ENCODE measurements around the gene COL6A3.

Gene COL6A3

DNA sequence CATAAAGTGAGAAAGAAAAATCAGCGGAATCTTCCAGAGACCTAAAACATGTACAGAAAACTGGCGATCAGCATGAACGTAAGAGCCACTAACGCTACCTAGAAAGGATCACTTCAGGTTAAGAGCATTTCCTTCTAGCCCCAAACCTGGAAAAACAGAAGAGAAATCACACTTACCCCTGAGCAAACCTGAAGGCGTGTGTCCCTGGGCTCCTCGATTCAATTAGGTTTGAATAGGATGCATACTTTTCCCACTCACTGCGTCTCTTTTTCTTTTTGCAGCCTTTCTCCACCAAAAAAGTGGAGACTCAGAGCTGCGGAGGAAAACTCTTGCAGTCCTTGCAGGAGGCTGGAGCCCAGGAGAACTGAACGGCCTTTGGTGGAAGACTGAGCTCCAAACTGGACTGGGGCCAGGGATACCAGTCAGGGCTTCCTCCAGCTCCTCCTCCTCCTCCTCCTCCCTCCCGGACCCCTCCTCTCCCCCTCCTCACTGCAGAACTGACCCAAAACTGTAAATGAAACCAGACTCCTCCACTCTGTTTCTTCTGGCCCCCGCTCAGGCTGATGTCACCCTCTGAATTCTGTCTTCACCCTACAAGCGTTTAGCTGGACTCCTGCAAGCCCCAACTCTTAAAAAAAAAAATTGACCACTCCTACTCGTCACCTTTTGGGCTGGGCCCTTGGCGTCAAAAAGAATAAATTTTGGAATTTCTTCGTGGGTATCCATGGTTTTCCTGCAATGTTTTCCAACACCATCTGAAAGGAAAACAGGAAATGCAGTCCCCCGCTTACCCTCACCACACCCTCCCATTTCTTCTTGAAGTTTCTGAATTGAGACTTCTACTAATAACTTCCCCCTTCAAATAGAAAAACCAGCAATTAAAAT is at the start of gene COL6A3:
Gene COL6A3, minus strand, starts transcription at position 388 of the 885 bp plus-strand sequence. CDS start 17,347 bp downstream, outside the sequence.
- no peak for DNase-seq

DNA sequence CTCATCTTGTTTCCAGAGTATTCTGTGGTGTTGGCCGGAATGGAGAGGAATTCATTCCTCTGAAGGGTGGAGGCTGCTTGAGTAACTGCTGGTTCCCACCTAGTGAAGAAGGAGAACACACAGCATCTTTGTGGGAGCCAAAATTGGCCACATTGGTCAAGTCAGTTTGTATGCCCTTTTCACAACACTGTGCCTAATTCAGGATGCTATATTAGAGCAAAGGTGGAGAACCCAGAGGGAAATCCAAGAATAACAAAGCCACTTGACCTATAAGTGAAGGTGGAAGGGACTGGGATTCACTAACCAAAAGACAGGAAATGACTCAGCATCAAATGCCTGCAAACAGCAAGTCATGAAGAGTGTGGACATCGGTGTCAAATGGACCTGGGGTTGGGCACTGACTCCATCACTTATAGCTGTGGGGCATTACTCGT is 45.8 kb upstream of the COL6A3 start:
- no peak for DNase-seq

- no peak for DNase-seq
Observed at GRCh38 chr2:237459226-237459625, 45.3 kb upstream of the COL6A3 start.

DNA sequence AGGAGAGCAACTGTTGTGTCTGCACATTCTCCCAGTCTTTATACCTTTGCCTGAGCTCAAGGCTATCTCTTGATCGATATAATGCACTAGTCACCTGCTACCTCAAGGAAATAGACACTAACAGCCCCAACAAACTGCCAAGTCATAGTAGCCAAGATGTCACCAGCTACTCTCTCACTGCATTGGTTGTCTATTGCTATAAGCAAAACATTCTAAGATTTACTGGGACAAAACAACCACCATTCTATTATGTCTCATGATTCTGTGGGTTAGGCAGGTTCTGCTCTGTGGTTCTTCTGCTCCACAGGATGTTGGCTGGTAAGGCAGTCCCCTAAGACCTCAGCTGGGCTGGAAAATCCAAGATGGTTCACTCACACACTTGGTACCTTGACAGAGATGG is 44.6 kb upstream of the COL6A3 start:
- no peak for DNase-seq

DNA sequence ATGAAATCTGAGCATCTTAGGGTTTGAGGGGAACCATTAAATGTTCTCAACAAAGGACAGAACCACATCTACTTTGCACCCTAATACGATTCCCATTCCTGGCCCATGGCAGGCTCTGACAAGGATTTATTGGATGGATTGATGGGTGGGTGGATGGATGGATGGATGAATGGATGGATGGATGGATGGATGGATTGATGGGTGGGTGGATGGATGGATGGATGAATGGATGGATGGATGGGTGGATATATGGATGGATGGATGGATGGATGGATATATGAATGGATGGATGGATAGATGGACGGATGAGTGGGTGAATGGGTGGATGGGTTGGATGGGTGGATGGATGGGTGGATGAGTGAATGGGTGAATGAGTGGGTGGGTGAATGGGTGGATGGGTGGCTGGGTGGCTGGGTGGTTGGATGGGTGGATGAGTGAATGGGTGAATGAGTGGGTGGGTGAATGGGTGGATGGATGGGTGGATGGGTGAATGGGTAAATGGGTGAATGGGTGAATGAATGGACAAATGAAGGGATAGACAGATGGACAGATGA is 43.5 kb upstream of the COL6A3 start:
- no peak for DNase-seq

DNA sequence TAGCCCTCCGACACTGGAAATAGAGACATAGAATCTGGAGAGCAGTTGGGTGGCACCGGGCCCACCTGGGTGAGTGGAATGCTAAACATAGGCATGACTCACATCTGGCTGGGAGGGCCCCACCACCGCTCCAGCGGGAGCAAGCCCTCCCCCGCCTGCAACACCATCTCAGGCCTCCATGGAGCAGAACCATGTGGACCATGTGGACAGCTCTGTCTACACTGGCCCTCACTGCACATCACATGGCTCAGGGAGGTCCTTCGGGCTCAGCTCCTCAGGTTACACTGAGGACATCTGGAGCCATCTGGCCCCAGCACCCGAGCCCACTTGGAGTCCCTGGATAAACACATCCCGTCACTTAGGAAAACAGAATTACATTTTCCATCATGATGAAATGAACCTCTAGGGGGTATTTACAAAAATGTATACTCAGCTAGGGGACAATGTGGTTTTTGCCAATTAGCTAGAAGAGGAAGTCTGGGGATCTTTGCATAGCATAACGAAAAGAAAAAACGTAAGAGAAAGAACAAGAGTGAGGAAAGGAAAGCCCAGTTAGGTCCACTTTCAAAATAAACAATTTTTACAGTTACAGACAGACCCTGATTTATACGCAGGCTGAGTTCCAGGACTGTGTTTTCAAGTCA is 42.4 kb upstream of the COL6A3 start:
- no peak for DNase-seq

- no peak for DNase-seq
Observed at GRCh38 chr2:237455764-237456163, 41.8 kb upstream of the COL6A3 start.

- DNase-seq: no peak
Observed at GRCh38 chr2:237453671-237454070, 39.7 kb upstream of the COL6A3 start.

GRCh38 chr2:237452861-237453260 is 38.9 kb upstream of the COL6A3 start:
- DNase-seq: no peak

DNA sequence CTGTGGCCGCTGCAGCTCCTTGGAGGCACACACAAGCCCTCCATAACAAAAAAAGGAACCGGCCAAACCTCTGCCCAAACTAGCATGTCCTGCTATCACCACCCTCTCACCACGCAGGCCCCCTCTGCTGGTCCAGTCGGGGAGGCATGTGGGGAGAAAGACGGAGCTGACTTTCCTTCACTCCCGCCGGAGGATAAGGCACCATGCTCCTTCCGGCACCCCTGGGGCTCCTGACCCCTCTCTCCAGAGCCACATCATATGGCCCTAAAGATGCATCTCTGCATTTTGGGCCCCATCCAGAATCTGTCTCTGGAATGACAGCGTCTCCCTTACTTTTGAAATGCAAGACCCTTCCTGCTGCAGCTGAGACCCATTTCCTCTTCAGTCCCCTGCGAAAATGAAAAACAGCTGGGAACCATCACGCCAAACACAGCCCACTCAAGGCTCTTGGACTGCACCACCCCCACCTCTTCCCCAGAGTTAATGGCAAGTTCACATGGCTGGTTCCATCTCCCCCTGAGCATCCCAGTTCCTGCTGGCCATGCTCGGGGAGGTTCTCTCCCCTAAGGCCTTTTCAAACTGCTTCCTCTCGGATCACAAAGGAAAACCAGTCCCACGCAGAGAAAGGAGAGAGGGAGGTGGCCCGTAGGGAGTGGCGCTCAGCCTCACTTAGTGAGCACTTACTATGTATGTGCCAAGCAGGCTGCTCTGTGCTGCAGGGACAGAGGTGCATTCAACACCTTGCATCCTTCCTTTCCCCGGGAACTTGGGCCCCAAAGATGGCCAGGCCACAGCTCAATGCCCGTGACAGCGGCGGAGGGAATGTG is 37.9 kb upstream of the COL6A3 start:
- no peak for DNase-seq

GRCh38 chr2:237450583-237450982 is 36.6 kb upstream of the COL6A3 start:
- no peak for DNase-seq

- no peak for DNase-seq
Observed at GRCh38 chr2:237450108-237450507, 36.1 kb upstream of the COL6A3 start.

GRCh38 chr2:237449193-237449881 is 35.4 kb upstream of the COL6A3 start:
- DNase-seq: no peak

DNA sequence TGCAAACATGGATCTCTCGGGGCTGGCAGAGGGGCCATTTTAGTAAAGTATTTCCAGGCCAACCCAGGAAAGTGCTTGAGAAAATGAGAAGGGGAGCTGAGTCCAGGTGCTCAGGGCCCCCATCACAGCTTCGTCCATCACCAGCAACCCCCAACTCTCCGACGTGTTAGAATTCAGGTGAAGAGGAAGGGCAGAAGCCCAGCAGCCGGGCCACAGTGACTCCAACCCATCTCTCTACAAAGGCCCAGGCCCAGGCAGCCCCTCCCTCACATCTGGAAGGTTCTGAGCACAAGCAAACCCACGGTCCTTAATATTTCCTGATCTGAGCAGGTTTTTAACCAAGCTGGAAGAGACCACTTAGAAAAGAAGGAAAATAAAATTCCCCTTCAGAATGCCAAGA is 34.7 kb upstream of the COL6A3 start:
- no peak for DNase-seq

- DNase-seq: no peak
Observed at GRCh38 chr2:237448171-237448570, 34.2 kb upstream of the COL6A3 start.

- DNase-seq: no peak
Observed at GRCh38 chr2:237447496-237447895, 33.5 kb upstream of the COL6A3 start.

DNA sequence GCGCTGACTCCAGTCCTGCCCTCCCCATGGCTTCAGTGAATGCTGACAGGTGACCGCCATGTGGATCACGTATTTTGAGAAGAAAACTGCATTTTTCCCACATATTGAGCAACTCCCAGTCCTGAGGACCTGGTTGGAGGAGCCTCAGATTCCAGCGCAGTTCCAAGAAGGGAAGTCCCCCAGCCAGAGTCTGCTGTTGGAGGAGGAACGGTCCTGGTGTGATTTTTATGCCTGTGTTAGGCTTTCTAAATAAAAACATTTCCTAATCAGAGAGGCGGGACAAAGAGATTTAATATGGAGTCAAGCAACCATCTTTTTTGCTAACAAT is 32.3 kb upstream of the COL6A3 start:
- DNase-seq: no peak

DNA sequence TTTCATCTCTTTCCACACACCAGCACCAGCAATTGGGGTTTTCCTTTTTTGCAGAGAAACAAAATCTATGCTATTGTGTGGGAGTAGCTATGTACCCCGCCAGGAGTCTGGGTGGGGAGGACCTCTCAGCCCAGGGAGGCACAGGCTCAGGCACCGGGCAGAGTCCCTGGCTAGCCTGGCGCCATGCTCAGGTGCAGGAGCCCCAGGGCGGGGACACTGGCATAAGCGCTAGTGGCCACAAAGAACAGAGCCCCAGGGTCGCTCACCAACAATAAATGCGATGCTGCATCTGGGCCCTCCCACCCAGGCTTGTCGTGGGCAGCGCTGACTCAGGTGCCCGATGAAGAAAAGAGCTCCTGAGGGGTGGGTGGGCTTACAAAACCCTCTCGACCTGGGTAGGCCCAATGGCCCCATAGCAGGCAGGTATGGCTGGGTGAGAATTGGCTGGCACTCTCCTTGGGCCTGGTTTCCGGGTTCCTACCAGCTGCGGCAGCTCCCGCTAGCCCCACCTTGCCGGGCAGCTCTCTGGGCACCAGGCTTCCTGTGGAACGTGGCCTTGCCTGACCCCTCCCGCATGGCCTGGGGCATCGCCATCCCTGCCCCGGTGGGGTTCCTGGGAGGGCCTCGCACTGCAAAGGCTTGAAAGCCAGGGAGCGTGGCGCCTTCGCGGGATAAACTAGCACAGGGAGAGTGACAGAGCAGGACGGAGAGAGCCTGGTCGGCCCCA is 31.8 kb upstream of the COL6A3 start:
- no peak for DNase-seq

DNA sequence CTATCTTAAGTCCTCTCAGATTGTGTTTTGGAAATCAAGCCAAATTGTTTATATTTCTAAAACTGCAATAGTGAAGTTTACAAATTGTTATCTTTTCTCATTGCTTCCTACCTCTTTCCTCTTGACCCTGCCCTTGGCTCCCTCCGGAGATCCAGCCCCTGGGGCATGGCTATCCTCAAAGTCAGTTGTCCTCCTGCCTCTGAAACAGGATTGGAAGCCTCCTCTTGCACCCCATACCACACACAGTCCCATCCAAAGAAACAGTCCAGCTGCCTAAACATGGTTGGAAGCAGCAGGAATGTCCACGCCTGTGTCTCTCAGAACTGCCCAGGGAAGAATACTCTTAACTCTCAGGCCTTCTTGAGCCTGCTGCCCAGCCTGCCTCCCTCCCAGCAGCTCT is 30.1 kb upstream of the COL6A3 start:
- DNase-seq: no peak

DNA sequence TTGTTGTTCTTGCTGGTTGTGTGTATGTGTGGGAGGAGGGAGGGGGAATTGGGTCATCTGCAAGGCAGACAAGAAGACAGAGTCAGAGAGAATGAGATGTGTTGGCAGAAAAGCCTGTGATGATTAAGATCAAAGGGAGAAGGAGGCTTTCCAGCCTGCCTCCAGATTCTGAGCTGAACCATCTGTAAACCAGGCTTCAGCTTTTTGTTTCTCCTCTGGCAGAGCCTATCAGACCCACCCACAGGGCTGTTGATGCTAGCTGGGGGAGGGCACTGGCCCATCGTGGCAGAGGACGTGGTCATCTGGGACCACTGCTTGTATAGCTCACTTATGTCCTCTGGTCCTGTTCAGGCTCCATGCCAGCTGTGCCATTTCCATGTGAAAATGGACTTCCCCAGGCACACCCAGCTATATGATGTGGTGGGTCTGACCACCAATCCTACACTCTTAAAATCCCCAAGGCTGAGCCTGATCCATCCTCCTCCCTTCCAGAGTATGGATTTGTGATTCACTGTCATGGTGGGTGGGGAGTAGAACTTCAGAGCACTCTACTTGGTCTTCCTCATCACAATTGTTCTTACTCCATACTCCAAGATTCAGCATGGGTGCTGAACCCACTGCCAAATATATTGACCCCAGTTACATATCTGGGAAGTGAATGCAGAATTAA is 27.8 kb upstream of the COL6A3 start:
- no peak for DNase-seq

DNA sequence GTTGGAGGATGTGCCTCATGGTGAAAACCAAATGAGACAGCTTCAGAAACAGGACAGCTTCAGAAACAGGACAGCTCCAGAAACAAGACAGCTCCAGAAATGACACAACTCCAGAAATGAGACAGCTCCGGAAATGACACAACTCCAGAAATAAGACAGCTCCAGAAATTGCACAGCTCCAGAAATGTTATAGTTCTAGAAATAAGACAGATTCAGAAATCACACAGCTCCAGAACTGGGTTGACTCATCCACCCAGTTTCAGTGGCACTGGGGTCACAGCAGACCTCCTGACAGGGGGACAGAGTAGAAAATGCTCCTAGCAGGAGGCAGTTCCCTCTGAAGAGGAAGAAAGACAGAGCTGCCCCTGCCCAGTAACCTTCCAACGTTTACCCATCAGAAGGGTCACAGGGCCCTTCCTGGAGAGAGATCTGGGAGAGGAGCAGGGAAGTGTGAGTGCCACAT is 26.9 kb upstream of the COL6A3 start:
- no peak for DNase-seq
